ENCODE measurements around the gene HIP1.
"Not testable (repeated sequence)": the region's sequence is repeated elsewhere in the genome, so short reads cannot be mapped to it uniquely, and the experiment has no call there.

HIP1 gene

GRCh38 chr7:75738975-75739795 is 444 bp upstream of the HIP1 start:
- DNase-seq, result peak; percentile 100

DNA sequence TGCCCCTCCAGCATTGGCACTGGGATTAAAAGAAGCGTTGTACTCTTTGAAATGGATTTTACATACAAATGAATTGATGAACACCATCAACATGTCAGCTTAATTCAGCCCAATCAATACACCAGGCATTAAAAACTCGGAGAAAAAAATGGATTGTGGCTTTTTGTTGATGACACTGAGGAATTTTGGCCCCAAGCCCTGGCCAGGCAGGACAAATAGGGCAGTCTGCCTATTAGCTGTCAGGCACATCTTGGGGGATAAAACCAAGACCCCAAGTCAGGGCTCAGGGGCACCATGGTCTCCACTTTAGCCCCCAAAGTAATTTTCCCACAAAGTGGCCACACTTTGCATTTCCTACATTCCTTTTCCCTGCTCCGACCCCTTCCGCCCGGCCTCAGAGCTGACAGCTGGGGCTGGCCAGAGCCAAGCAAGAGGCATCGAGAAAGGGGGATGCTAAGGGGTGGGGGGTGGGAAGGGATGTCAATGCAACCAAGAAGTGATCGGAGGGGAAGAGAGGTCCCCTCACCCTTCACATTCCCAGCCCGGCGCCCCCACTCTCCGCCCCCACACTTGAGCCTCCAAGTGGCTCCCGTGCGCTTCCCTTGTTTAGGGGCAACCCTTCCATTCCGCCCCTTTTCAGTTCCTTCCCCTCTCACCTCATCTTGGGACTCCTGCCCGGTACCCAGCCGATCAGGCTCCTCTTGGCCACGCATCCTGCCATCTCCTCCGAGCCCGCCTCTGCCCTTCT is 711 bp downstream of the HIP1 start:
- DNase-seq, result no peak

- DNase-seq, result no peak
These were observed 3.0 kb downstream of the HIP1 start for GRCh38 chr7:75735581-75736350.

DNA sequence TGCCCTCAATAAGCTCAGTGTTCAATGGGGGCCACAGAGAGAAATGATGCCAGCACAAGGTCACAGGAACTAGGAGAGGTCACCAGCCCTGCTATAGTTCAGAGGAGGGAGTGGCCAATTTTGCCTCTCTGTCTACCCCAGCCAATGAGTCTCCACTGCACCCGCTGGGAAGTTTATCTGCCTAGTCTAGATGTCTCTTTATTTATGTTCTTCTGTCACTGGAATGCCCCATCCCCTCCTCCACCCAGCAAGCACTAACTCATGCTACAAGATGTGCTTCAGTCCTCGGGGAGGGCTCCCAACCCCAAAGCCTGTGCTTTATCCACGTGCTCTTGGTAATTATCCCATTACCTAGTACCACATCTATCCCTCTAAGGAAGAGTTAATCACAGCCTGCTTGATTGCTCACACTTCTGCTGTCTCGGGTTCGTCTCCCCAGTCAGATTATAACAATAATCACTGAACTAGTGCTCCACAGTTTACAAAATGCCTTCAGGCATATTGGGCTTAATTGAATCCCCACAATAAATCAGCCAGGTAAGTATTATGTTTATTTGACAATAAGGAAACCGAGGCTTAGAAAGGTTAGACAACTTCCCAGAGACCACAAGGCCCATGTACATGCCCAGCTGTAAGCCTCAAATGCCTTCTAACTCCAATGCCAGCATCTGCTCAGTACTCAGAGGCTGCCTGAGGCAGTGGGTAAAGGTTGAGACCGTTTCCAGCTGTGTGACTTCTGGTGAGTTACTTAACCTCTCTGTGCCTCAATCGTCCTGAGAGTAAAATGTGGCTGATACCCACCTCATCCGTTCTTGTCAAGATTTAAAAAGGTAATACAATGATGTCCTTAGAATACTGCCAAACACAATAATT is 3.9 kb downstream of the HIP1 start:
- no peak for DNase-seq

DNA sequence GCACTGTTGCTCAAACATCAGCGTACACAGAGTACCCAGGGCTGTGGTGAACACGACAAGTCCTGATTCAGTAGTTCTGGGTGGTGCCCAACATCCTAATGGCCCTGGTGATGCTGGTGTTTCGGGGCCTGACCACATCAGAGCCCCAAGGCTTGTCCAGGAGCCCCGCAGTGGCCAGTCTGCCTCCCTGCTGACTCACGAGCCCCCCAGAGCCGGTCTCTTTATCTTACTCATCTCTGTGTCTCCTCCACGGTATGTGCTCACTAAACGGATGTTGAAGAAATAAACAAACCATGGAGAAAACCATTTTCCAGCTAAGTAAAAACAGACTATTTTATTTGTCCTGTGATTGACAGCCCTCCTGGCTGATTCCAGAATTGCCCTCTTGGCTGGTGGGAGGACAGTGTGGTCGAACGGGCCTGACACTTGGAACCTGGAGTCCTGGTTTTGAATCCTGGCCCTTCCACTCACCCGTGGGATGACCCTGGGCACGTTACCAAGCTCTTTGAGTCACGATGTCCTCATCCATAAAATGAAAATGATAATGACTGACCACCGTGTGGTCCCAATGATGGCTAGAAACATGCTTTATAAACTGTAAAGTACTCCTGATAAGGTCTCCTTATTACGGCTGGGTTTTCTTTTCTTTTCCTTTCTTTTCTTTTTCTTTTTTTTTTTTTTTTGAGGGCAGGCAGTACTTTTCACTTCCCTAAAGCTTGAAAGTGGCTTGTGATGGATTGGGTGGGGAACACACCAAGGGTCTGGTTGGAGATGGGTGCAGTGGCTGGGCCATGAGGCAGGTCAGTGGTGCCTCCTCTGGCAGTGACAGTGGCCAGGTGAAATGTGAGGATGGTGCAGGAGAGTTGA is 5.7 kb downstream of the HIP1 start:
- DNase-seq, result no peak

- DNase-seq, result no peak
These were observed 6.7 kb downstream of the HIP1 start for GRCh38 chr7:75732016-75732521.

DNA sequence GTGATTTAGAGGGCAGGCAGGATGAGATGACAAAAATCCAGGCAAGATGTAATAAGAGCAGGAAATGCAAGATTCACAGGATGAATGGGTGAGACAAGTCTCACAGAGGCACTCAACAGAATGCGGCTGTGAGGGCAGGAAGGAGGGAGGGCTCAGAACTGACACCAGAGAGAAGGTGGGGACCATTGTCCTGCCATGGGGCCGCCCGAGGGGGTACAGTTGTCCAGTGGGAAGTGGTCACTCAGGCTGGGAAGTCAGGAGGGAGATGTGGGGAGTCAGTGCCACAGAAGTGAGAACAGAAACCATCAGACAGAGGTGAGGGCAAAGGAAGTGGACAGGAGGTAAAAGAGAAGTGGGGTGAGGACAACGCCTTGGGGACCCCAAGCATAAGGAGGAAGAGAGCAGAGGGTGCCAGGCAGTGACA is 8.9 kb downstream of the HIP1 start:
- no peak for DNase-seq

DNA sequence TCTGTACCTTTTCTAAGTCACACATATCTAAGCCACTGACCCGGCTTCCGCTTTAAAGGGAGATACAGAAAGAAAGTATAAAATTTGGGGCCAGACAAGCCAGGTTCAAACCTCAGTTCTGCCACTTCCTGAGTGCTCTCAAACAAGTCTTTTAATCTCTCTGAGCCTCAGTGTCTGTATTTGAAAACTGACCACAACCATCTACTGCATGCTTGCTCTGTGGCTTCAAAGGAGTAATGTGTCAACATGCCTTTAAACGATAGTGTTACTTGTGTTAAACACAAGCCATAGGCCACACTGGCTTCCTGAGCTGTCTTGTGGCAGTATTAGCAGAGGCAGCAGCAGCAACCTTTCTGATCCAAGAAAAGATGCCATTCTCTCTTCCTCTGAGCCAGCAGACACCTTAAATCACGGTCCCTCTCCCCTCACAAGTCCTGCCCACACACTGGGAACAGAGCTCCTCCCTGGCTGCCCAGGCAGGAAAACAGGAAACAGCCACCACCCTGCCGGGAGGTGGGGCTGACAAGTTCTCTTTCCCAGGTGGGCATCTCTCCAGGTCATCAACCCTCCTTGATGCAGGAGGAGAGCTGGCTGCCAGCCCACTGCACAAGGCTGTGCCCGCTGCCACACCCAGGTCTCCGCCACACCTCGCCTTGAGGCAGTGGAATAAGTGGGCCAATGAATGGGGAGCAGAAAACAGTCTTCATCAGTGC is 10.7 kb downstream of the HIP1 start:
- peak in 1 of 2 experiments; percentile 3 for DNase-seq

DNA sequence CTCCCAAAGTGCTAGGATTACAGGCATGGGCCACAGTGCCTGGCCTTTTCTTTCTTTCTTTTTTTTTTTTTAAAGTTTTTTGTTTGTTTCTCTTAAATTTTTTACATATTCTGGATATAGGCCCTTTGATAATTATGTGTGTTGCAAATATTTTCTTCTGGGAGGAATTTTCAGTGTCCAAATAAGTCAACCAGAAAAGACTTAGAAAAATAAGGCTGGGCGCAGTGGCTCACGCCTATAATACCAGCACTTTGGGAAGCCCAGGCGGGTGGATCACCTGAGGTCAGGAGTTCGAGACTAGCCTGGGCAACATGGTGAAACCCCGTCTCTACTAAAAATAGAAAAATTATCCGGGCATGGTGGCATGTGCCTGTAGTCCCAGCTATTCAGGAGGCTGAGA is 11.4 kb downstream of the HIP1 start:
- DNase-seq, result not testable (repeated sequence)

DNA sequence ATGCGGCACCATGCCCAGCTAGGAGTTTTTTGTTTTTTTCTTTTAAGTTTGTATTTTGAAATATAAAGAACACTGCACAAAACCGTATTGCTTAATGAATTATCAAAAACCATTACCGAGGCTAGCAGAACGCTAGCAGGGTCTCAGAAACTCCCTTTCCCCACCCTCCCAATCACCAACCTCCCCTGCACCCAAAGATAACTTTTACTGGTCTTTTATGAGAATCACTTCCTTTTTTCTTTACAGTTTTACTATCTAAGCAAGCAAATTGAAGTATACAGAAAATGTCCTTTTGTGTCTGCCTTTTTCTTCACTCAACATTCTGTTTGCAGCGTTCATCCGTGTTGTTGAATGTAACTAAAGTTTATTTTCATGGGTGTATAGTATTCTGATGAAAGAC is 13.4 kb downstream of the HIP1 start:
- DNase-seq, result no peak

DNA sequence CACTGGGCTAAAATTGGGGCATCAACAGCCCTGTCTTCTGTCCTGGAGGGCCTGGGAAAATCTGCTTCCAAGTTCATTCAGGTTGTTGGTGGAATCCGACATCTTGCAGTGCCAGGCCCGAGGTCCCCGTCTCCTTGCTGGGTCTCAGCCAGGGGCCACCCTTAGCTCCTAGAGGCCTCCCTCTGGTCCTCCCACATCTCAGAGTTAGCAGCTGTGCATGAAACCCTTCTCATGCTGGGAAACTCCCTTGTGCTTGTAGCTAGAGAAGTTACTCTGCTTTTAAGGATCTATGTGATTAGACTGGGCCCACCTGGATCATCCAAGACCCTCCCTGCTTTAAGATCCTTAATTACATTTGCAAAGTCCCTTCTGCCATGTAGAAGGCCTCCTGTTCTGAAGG is 15.3 kb downstream of the HIP1 start:
- no peak for DNase-seq

GRCh38 chr7:75722373-75722772 is 16.4 kb downstream of the HIP1 start:
- no peak for DNase-seq

DNA sequence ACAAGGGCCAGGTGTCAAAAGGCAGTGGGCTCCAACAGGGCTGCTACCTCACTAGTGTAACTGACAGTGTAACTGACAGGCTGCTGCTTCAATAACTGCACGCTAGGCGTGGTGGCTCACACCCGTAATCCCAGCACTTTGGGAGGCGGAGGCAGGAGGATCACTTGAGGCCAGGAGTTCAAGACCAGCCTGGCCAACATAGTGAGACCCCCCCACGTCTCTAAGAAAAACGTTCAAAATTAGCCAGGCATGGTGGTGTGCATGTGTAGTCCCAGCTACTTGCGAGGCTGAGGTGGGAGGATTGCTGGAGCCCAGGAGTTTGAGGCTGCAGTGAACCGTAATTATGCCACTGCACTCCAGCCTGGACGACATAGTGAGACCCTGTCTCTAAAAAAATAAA is 16.8 kb downstream of the HIP1 start:
- DNase-seq, result not testable (repeated sequence)

- DNase-seq, result no peak
These were observed 17.3 kb downstream of the HIP1 start for GRCh38 chr7:75721426-75721825.

DNA sequence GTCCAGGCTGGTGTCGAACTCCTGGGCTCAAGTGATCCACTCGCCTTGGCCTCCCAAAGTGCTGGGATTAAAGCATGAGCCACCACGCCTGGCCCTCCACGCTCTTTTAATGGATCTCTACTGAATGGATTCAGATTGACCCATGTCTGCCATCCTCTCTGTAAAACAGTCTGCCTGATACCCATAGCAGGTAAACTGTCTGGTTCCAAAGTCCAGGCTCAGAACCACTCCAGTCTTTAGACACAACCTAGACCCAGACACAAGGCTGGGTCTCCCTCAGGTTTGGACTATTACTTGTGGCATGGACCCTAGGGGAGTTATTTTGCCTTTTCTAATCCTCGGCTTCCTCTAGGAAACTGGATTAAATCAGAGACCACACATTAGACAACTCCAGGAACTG is 19.1 kb downstream of the HIP1 start:
- DNase-seq, result no peak

DNA sequence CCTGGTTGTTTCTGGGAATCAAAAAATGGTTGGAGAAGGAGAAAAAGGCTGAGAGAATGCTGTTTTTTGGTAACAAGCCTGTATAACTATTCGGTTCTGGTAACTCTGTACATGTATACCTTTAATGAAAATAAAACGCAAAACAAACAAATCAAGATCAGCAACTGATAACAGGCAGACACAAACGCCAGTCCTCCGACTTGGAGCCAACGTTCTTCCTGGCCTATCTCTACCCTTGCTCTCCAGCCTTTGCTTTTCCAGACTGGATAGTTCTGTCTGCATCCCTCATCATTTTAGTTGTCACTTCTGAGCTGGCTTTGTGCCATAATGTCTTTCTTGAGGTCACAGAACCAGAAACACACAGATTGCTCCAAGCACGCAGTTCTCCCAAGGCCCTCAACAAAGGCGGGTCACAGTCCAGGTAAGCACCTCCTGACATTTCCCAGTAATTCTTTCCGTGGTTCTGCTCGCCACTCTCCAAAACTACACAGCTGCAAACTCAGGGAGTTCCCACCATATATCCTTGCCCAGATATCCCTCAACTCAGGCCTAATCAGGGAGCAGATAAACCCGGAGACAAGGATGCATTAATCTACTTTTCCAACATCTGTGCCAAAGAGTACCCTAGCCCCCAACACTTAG is 20.2 kb downstream of the HIP1 start:
- DNase-seq, result no peak

- DNase-seq, result not testable (repeated sequence)
These were observed 21.0 kb downstream of the HIP1 start for GRCh38 chr7:75717746-75718145.

- no peak for DNase-seq
These were observed 21.6 kb downstream of the HIP1 start for GRCh38 chr7:75716992-75717626.

DNA sequence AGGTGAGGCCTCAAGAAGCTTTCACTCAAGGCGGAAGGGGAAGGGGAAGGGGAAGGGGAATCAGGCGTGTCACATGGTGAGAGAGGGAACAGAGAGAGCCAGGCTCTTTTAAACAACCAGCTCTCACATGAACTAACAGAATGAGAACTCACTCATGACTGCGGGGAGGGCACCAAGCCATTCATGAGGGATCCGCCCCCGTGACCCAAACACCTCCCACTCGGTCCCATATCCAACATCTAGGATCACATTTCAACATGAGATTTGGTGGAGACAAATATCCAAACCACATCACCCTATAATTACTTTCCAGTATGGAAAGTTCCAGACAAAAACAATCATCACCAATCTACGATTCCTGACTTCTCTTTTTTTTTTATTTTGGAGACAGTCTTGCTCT is 22.9 kb downstream of the HIP1 start:
- no peak for DNase-seq
